Measurements from ENCODE around the gene SLC13A1.
"Not testable (repeated sequence)": the region's sequence is repeated elsewhere in the genome, so short reads cannot be mapped to it uniquely, and the experiment has no call there.

Gene SLC13A1

GRCh38 chr7:123096434-123096833, 103.3 kb downstream of the SLC13A1 start:
- TF ChIP-seq CTCF (conservative IDR thresholded peaks at IDR 0.05) = no peak
- no peak overlapping the region for H3K27ac ChIP-seq

- no peak overlapping the region for H3K27ac ChIP-seq
- no peak for TF ChIP-seq CTCF (conservative IDR thresholded peaks at IDR 0.05)
These were observed 109.3 kb downstream of the SLC13A1 start for GRCh38 chr7:123090456-123090855.

- not testable (repeated sequence) for H3K27ac ChIP-seq
These were observed 112.9 kb downstream of the SLC13A1 start for GRCh38 chr7:123086910-123087309.

DNA sequence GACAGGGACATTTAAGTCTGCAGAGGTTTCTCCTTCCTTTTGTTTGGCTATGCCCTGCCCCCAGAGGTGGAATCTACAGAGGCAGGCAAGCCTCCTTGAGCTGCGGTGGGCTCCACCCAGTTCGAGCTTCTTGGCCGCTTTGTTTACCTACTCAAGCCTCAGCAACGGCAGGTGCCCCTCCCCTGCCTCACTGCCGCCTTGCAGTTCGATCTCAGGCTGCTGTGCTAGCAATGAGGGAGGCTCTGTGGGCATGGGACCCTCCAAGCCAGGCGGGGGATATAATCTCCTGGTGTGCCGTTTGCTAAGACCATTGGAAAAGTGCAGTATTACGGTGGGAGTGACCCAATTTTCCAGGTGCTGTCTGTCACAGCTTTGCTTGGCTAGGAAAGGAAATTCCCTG, 114.9 kb downstream of the SLC13A1 start:
- not testable (repeated sequence) for H3K27ac ChIP-seq

DNA sequence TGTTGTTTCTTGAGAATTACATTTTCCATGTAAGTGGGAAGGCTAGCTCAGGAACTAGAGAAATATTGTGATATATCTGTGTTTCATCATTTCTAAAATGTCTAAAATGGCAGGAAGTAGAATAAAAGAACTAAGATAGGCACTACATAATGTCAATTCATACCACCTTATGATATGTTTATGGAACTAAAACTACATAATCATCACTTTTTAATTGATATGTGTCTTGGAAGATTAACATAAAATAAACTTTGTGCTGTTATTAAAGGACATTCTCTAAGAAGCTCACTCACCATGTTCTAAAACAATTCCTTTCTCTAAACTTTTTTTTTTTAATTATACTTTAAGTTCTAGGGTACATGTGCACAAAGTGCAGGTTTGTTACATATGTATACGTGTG, 120.7 kb downstream of the SLC13A1 start:
- no peak overlapping the region for H3K27ac ChIP-seq
- TF ChIP-seq CTCF (conservative IDR thresholded peaks at IDR 0.05) = no peak

DNA sequence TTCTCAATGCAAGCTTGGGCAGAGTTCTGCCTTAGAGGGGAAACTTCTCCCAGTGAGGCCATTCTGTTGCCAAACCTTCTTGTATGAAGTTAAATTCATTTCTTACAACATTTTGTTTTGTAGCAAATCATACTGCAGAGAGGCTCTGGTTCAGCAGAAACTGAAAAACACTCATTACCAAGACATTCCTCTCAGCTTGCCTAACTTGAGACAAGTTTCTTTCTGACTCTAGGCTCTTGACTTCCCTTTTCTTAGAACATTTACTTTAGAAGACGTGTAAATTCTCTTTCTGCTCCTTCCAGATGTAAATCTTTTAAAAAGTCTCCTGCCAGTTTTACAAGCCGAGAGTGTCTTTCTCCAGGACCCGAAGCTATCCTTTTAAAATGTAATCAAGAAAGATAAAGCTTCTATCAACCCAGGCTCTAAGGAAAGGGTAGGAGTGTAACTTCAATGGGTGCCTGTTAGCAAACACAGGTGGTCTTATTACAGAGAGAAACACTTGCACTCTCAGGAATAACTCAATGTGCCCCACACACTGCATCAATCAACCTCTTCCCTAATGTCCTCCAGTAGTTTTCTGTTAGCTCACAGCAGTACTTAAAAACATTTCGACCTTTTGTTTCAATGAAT, 123.8 kb downstream of the SLC13A1 start:
- TF ChIP-seq CTCF (conservative IDR thresholded peaks at IDR 0.05) = no peak
- H3K27ac ChIP-seq = no peak overlapping the region

GRCh38 chr7:123070702-123071286, 129.0 kb downstream of the SLC13A1 start:
- peak; percentile 88 for TF ChIP-seq CTCF (conservative IDR thresholded peaks at IDR 0.05)
- H3K27ac ChIP-seq = no peak overlapping the region

GRCh38 chr7:123067814-123068213, 132.0 kb downstream of the SLC13A1 start:
- no peak for TF ChIP-seq CTCF (conservative IDR thresholded peaks at IDR 0.05)
- no peak overlapping the region for H3K27ac ChIP-seq
